Endothelial cell of hepatic sinusoid (primary cell): ENCODE results near the gene KIFC3.
"Not testable (repeated sequence)": the region's sequence is repeated elsewhere in the genome, so short reads cannot be mapped to it uniquely, and the experiment has no call there.

Experiments used
- in situ Hi-C: cut with HindIII; loops from 2 replicates; pipeline ENCODE4 v1.10.0; 2017; ENCODE audit warnings: low sequenced_read_pairs

KIFC3 gene

DNA sequence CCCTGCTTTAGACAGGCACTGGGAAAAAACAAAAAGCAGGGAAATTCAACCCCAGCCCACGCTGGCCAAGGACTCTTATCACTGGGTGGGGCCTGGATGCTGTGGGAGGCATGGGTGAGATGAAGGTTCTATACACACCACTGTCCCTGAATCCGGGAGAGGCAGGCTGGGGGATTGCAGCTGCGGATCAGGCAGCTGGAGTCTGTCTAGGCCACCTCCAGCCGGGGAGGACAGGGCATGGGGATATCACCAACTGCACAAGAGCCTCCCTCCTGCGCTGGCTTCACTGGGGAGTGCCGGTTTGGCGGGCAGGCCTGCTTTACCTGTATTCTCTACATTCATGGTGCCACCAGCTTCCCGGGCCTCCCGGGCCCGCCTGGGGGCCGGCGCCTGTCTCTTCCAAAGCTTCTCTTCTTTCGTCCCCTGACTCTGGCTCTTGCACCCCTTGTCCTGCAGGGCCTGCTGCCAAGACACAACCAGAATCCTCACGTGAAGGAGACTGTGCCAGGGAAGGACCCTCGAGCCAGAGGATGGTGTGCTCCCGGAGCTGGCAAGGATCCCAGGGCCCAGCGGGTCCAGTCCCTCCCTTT lies 13.9 kb downstream of the KIFC3 start:
- in situ Hi-C loops: no loop called here

DNA sequence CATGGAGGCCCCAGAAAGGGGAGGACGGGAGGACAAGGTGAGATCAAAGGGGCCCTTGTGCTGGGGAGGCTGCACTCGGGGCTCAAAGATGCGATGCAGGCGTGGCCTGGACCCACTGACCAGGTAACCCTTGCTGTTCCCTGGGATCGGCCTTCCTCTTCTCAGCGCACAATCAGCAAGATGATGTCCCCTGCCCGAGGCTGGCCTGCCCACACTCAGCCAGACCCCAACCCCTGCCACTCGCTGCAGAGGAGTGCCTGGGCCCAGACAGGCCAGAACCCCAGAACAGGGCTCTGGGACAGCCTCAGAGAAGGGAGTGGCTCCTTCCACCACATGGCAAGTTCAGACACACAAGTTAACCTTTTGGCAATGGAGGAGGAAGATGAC lies 14.8 kb downstream of the KIFC3 start:
- in situ Hi-C loops: no loop called here

DNA sequence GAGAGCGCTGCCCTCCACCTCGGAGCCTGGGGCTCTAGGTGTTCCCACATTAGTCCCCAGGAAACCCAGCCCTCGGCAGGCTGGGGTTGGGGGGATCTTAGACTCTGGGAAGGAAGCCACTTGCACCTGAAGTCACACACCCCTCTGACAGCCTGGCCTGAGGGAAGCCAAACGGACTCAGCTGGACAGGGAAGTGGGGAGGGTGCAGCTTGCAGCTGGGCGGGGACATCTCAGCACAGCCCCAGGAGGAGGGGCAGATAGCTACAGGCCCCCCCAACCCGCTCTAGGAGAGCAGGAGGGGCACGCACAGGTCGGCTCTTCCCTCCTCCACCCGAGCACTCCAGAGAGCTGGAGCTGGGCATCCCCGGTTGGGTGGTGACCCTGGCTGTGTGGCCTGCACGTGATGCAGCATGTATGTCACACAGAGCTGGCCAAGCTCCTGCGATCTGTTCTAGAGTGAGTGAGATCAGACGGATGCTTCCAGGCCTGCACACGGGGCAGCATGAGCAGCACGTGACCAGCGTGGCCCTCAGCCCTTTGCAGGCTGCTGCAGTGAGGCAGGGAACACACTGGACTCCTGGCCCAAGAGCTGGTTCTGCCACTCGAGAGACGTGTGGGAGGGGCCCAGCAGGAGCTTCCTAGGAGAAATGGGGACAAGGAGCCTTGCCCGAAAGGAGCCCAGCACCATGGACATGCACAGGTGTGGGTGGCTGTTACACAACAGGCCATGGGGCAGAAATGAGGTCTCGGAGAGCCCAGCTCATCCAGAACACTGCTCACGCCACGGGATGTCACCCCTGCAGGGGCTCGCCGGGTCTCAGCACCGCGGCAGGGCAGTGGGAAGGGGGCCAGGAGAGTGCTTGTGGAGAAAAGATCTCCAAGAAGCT lies 15.4 kb downstream of the KIFC3 start:
- in situ Hi-C loops: no loop called here

DNA sequence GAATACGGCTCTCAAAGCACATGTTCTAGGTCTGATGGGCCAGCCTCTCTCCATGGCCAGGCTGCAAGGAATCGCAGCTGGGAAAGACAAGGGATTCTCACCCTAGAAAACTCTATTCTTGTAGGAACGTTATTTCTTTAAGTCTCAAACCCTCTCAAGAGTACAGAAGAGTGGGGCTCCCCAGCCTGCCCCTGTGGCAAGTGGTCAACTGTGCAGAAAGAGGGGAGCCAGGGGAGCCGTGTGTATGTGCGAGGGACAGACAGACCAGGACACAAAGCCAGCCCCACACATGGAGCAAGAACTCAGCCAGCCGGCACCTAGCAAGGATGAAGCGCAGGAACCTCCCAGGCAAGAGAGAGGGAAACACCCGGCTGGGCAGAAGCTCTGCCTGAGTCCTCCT lies 16.4 kb downstream of the KIFC3 start:
- in situ Hi-C loops: no loop called here

DNA sequence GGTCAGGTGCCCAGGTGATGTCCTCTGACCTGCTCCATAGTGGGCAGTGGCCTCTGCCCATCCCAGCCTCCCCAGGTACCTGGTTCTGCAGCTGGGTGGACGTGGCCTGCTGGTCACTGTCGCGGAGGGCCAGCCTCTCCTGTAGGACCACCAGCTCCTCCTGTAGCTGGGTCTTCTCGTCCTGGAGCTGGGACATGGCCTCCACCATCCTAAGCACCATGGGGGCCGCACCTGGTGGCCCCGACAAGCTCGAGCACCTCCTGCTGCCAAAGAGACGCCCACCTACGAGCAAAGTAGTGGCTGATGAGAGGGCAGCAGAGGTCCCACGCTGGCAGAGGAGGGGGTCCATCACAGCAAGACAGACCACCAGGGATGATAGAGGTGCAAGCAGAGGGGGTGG lies 16.9 kb downstream of the KIFC3 start:
- in situ Hi-C loops: no loop called here

DNA sequence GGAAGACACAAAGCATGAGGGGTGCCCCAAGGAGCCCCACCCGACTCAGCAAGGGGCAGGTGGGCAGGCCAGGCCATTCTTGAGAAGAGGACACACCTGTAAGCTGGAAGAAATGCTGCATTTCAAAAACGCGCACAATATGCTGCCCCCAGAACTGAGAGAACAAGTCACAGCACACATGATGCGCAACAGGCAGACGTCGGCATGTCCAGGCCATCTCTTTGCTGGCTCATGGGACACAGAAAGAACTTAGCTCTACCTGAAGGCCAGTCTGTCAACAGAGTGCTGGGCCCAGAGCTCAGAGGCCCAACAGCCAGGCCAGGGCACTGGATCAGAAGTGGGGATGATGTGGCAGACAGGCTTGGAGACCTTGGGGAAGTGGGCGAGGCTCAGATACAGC lies 18.0 kb downstream of the KIFC3 start:
- in situ Hi-C loops: no loop called here

DNA sequence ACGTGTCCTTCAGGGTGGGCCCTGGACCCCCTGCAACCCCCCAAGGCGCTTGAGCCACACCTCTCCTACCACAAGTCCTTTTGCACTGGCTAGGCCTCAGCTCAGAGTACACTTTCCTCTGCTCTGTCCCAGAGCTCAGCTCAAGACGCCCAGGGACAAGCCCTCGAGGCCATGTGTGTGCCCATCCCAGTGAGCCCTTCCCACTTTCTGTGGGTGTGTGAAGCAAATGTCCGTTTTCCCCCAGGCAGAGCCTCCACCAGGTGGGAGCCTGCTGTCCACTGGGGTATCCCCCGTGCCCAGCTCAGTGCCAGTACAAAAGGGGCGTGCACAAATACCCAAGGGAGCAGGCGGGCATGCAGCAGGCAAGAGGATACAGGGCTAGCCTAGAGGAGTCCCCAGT lies 18.4 kb downstream of the KIFC3 start:
- in situ Hi-C loops: no loop called here

DNA sequence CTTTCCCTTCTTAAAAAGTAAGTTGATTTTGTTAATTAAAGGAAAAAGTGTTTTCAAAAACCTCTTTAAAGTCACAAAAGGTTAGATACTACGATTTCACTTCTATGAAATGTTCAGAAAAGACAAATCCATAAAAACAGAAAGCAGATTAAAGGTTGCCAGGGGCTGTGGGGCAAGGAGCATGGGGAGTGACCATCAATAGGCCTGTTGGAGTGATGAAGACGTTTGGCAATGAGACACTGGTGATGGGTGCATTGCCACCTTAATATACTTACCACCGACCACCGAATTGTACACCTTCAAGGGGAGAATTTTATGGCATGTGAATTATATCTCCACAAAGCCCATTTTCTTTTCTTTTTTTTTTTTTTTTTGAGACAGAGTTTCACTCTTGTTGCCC lies 19.2 kb downstream of the KIFC3 start:
- in situ Hi-C loops: no loop called here

DNA sequence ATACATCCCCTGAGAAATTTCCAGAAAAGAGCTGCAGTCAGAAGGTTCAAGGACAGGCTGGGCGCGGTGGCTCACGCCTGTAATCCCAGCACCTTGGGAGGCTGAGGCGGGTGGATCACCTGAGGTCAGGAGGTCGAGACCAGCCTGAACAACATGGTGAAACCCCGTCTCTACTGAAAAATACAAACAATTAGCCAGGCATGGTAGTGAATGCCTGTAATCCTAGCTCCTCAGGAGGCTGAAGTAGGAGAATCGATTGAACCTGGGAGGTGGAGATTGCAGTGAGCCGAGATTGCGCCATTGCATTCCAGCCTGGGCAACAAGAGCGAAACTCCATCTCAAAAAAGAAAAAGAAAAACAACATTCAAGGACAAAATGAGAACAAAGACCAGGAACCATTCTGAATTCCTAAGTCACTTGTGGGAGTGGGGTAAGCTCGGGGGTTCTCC lies 19.7 kb downstream of the KIFC3 start:
- in situ Hi-C loops: not testable (repeated sequence)

DNA sequence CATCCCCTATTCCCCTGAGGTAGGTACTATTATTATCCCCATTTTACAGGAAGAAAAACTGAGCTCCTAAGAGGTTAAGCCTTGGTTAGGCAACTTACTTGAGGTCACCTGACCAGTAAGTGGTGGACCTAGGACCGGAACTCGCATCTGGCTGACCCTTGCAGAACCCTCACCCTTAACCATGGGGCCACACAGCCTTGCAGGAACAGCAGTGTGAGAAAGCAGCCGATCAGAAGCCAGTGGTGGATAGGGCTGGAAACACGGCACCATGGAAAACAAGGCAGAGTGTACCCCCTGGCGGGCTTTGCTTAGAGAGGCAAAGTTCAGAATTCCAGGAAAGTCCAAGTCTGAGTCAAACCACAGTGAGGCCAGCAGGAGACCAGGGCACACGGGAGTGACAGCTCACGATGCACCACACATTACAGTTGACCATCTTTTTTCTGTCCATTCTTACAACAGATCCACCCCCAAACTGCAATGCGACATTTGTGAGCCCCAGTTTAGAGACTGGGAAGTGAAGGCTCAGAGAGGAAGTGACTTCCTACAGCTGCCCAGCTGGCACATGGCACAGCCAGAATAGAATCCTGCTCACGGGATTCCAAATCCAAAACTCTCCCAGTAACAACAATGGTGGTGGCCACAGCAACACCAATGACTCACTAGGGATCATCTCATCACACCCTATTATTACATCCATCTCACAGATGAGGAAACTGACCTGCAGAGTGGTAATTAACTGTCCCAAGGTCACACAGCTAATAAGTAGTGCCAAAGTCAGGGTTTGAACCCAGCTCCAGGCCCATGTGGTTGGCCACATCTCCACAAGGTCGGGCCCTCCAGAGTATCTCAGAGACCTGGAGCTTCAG lies 20.3 kb downstream of the KIFC3 start:
- in situ Hi-C loops: no loop called here

DNA sequence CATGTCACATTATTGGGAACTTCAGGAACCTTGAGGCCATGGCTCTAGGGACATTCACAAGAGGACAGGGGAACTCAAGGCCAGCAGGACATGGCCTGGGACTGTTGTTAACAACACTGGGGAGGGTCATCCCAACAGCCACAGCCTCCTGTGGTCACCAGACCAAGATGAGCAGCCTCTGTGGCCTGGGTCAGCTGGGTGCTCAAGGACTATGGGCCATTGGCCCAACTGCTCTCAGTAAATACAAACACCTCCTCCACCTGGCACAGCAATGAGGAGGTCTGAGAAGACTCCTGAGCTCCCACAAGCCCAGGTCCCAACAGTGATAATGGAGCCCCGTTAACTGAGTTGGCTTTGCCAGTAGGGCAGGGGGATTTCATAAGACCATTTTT lies 20.9 kb downstream of the KIFC3 start:
- in situ Hi-C loops: no loop called here

DNA sequence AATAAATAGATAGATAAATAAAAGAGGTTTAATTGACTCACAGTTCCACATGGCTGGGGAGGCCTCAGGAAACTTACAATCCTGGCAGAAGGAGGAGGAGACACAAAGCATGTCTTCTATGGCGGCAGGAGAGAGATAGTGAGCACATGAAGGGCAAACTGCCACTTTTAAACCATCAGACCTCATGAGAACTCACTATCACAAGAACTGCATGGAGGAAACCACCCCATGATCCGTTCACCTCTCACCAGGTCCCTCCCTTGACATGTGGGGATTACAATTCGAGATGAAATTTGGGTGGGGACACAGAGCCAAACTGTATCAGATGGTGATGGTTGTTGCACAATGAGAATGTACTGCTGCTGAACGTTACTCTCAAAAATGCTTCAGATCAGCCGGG lies 22.5 kb downstream of the KIFC3 start:
- in situ Hi-C loops: not testable (repeated sequence)

DNA sequence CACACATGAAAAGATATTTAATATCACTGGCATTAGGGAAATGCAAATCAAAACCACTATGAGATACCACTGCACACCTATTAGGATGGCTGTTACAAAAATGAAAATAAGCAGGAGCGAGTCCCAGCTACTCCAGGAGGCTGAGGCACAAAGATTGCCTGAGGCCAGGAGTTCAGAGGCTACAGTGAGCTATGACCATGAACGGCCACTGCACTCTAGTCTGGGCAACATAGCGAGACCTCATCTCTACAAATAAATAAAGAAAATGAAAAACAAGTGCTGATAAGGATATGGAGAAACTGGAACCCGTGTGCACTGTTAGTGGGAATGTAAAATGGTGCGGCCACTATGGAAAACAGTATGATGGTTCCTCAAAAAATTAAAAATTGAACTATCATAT lies 23.6 kb downstream of the KIFC3 start:
- in situ Hi-C loops: no loop called here

DNA sequence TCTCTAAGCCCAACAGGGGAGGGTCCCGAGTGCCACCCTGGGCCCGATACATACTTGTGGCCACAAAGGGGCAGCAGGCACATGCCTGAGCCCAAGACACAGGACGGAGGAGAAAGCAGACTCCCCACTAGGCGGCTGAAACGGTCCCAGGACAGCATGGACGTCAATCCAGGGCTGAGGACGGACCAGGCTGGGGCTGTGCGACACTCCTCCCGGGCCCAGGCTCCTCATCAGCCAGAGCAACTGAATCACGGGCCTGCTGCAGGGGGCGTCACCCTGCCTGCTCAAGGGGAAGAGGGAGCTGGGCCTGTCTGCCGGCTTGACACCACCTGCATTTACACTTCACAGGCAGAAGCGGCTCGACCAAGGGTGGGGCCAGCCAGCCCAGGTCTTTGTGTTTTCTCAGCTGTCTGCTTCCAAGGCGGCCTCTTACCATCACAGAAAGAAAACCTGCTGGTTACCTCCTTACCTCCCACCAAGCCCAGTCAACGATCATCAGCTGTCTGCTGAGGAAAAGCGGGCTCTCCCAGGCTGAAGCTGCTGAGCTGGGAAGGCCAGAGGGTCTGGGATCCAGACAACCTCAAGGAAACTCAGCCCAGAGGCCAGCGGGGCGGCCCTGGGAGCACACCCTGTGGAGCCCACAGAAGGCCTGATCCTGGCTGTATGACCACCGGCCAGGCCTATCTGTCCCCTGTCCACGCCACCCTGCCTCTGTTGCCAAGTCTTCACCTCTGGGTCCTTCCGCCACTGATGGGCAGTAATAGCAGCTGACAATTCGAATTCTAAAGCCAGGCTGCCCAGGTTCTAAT lies 26.4 kb downstream of the KIFC3 start:
- in situ Hi-C loops: no loop called here

DNA sequence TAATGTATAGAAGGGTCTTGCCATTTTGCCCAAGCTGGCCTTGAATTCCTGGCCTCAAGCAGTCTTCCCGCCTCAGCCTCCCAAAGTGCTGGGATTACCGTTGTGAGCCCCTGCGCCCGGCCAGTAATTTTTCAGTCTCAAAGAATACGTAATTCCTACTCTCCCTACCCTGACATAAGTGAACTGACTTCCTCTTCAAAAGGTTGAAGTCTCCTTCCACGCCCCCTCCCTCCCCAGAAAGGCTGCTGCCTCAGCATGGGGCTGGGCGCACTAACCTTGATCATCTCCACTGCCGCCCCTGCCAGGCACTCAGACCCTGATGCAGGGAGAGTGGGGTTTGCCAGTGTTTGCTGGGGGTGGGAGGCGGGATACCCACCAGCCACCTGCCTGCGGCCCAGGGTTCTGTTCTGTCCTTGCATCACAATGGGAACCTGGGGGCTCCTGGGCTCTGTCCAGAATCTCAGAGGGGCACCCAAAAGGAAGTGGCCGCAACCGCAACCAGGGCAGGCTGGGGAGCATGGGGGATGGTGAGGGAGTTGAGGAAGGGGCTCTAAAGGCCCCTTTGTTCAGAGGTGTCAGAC lies 27.5 kb downstream of the KIFC3 start:
- in situ Hi-C loops: no loop called here

DNA sequence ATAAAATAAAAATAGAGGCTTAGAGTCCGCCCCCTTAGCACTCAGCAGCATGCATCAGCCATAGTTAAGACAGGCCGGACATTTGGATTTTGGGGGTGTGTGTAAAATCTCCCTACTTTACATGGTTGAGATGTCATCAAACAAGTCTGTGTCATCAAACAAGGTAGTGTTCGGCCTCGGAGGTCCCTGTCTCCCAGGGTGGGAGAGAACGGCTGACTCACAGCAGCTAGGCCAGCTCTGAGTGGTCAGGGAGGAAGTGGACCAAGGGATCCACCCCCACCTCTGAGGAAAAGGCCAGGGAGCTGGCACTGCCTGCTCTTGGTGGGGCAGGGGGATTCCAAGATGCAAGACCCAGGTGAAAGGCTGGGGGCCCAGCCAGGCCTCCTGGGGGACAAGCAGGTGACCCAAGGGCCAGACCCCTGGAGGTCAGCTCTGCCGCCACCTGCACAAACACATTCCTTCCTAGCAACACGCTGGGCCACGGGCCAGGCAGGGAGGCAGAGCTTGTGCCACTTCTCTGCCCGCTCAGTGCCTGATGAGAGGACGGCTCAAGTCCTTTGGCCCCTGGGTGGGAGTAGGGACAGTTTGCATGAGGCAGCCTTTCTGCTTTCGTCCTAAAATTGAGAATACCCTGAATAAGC lies 28.5 kb downstream of the KIFC3 start:
- in situ Hi-C loops: no loop called here

DNA sequence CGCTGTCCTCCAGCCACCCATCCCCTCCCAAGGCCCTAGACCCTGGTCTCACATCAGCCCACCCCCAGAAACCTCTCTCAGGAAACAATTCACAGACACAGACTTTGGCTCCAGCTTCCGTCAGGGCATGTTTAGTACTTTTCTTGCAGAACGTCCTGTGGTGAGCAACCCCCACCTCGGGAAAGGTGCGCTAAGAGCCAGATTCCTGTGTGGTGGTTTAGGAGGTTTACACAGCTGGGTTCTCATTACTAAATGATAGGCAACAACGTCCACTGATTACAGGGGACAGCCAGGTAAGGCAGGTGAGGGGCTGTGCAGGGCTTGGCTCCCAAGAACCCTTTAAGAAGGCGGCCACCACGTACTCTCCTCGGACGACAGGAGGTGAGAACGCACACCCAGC lies 29.3 kb downstream of the KIFC3 start:
- in situ Hi-C loops: no loop called here

DNA sequence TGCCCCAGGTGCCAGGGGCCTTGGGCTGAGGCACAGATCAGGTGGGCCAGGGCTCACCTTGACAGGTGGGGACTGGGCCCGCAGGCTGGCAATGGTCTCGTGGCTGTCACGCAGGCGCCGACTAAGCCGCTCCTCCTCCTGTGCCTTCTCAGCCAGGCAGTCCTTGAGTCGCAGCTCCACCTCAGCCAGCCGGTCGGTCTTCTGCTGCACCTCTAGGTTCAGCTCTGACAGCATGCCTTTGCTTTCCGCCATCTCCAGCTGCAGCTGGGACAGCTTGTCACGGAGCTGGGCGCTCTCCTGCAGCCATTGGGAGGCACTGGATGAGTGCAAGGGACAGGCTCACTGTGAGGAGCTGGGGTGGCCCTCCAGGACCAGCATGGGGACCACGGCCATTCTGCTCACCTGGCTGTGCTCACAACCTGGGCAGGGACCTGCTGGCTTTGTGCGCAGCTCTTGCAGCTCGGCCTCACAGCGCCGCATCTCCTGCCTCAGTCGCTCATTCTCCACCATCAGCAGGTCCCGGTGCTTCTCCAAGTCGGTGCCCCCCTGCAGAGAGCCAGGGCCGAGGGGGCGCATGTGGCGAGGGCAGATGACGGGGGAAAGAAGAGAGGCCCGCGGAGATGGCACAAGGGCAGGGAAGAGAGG lies 31.0 kb downstream of the KIFC3 start:
- in situ Hi-C loops: no loop called here

DNA sequence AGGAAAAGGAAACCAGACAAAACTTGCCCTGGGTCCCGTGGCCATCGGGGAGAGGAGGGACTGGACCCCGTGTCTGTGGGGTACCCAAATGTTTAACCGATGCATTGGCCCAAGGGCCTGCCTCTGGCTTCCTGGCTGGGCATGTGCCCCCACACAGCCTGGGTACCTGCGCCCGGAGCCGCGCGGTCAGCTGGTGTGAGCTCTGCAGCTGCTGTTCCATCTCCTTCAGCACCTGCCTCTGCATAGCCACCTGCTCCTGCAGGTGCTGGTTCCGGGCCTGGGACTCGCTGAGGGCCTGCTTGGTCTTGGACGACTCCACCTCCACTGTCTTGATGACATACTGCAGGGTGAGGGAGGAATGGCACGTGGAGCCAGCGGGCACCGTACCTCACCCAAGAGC lies 31.9 kb downstream of the KIFC3 start:
- in situ Hi-C loops: no loop called here
